Stimulated activated CD8-positive, alpha-beta memory T cell treated with anti-CD3 and anti-CD28 coated beads, Interleukin-15, amount 100 ng/mL, for 4 hours (primary cell): ENCODE results near the gene DAAM2.

Experiments
- DNase-seq, 2 donors: peaks; one replicate each; pipeline ENCODE4 v3.0.0-alpha.2; 2020; ENCODE audit warnings: low read depth in 2 of 2

Gene DAAM2

GRCh38 chr6:39819228-39819627 is 27.1 kb downstream of the DAAM2 start:
- no peak for DNase-seq

- DNase-seq = no peak
Measured at GRCh38 chr6:39819676-39820075, 27.5 kb downstream of the DAAM2 start.

DNA sequence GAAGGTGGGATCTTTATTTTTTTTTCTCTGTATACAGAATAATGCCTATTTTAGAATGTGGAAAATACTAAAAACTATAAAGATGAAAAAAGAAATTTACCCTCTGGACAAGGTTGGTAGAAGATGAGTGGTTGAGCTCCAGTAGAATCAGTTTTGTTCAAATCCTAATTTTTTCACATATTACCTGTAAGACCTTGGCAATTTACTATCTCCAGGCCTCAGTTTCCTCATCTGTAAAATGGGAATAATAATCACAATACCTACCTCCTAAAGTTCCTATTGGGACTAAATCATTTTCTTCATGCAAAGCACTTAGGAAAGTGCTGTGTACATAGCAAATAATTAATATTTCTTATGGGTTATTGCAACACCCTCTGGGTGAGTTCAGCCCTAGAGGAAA is 28.4 kb downstream of the DAAM2 start:
- DNase-seq = no peak

DNA sequence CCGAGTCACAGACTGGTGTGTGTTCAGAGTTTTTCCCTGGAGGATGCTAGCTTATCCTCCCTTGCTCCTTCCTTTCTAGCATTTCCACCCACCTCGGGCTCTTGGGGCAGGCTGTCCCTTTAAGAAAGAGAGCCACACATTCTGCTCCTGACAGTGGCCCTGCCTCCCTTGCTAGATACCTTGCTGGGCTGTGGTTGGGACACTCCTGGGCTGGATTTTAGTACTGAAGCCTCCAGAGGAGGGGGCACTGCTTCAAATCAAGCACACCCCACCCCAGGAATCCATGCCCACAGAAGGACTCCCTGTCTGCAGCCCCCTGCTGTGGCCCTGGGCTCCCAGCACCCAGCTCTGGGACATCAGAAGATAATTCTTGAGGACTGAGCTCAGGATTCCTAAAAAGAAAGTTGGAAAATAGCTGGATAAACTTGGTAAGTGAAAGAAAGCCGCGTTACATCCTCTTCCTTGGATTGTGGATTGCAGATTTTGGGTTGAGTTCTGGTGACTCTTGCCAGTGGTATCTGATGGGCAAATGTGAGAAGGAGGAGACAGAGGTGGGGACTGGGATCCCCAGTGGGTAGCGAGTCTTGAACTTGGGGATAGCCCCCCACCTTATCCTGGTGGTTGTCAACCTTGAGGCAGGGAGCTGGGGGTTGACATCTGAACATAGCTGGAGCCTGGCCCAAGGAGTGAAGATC is 29.0 kb downstream of the DAAM2 start:
- no peak for DNase-seq

- DNase-seq = no peak
Measured at GRCh38 chr6:39821742-39822532, 29.8 kb downstream of the DAAM2 start.

- no peak for DNase-seq
Measured at GRCh38 chr6:39822846-39823815, 31.0 kb downstream of the DAAM2 start.

DNA sequence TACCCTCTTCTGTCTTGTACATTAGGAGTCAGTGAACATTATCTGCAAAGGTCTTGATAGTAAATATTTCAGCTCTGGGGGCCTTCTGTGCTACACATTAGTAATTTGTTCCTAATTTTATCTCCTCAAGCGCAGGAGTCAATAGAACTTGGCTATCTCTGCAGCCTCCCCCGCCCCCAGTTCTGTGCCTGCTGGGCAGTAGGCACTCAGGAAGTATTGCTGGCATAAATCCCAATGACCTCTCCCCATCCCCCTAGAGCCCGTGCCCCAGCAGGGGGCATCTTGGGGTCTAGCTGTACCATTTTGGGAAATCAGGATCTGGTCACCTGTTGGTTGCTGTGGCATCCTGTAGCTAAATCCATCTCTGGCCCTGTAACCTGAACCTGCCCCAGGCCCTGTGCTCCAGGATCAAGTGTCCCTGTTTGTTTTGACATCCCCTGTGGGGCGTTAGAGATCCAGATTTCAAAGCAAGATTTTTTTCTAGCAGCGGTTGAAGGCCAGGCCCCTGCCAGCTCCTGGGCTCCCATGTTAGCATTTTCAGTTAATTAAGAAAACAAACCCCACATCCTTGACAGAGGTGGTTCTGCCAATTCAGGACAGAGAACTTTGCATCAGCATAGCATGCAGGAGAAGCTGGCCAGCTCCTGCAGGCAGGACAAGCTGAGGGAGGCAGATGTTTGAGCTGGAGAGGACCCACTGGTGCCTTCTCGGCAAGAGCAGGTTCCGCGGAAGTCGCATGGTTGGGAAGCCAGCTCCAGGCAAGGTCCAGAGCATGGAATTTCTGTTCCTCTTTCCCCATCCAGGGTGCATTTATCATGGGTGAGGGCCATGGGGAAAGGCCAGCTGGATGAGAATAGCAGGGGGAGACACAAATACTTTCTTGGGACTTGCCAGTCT is 32.1 kb downstream of the DAAM2 start:
- DNase-seq = no peak

DNA sequence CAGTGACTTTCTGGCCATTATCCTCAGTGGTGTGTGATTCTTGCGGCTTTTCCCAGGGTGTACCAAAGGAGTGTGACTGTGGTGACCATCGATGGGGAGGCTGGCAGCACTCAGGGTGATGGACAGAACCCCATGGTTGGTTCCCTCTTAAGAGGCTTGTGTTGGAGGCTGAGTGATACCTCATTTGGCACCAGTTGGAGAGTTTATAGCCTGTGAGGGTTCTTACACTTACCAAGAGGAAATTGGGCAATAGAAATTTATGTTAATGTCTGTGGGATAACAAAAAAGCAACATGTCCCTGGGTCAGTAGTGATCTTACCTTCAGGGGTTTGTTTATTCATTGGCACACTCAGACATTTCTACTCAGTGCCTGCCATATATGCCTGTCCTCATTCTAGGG is 37.2 kb downstream of the DAAM2 start:
- DNase-seq = no peak

DNA sequence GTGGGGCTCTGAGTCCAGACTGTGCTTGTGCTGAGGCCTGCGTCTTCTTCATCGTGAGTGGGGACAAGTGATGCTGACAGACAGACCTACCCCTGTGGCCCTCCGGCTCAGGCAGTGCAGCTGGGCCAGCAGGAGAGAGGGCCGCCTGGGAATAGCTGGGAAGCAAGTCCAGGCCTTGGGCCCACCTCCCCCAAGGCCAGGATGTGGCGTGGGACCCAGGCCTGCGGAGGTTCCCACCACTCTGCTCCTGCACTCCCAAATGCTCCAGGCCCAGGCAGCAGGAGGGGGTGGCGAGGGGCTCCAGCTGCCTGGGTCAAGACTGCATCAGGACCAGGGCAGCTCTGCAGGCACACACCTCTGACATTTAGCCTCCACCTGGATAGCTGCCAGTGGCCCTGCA is 38.3 kb downstream of the DAAM2 start:
- no peak for DNase-seq

DNA sequence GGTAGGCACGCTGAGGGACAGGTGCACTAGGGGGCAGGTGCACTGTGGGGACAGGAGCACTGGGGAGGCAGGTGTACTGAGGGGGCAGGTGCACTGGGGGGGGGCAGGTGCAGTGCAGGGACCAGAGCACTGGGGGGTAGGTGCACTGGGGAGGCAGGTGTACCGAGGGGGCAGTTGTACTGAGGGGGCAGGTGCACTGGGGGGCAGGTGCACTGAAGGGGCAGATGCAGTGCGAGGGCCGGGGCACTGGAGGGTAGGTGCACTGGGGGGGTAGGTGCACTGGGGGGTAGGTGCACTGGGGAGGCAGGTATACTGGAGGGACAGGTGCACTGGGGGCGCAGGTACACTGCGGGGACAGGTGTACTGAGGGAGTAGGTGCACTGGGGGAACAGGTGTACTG is 39.5 kb downstream of the DAAM2 start:
- DNase-seq = no peak

DNA sequence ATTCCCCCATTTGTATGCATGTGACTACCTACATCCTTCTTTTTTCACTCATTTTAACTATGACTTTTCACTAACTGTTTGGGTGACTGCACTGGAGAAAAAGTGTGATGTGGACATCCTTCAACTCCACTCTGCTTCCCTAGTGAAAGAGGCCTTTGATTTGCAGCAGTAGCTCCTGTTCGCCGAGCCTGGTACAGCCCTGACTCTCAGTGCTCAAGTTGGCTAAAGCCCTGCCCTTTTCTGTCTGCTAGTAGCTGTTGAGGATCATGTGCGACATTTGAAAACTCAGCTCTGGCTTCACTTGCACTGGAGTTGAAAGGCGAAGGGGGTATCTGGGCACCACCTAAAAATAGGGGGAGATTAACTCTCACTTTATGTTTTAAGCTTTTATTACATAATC is 42.1 kb downstream of the DAAM2 start:
- no peak for DNase-seq

DNA sequence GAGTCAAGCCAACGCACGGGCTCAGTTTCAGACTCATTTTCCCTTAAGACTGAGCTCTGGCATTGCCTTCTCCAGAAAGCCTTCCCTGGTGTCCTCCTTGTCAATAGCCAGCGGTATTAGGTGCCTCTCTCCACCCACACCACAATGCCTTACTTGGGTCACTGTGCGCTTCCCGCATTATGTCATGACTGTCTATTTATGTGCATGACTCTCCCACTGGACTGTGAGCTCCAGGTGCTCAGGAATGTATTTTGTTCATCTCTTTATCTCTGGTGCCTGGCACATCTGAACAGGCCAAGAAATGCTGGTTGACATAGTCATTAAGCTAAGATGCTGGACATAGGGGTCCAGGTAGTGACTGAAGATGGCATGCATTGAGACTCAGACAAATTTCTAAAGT is 42.7 kb downstream of the DAAM2 start:
- no peak for DNase-seq

- no peak for DNase-seq
Measured at GRCh38 chr6:39835821-39836295, 43.7 kb downstream of the DAAM2 start.

- DNase-seq = no peak
Measured at GRCh38 chr6:39836606-39837005, 44.4 kb downstream of the DAAM2 start.

GRCh38 chr6:39839445-39839844 is 47.3 kb downstream of the DAAM2 start:
- DNase-seq = no peak

DNA sequence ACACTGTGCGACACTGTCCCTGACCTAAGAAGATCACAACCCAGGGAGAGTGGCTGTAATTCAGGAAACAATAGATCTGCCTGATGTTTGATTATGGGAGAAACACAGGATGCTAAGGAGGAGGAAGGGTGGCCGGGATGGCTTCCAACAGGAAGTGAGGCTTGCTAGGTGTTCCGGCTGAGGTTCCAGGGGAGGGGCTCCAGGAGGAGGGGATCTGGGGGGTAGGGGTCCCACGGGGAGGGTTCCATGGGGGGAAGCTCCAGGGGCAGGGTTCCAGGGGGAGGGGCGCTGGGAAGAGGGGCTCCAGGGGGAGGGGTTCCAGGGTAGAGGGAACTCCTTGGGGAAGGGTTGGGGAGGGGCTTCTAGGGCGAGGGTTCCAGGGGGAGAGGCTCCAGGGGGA is 48.6 kb downstream of the DAAM2 start:
- no peak for DNase-seq

DNA sequence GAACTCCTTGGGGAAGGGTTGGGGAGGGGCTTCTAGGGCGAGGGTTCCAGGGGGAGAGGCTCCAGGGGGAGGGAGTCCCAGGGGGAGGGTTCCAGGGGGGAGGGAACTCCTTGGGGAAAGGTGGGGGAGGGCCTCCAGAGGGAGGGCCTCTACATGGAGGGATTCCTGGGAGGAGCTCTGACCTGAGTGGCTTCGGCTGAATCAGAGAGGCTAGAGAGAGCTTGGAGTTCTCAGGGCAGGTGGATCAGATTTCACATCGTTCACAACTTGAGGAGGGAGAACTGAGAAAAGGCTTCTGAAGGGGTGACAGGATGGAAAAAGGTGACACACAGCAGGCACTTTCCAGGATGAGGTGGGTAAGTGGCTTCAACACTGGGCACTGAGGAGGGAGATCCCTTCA is 49.1 kb downstream of the DAAM2 start:
- DNase-seq = no peak

DNA sequence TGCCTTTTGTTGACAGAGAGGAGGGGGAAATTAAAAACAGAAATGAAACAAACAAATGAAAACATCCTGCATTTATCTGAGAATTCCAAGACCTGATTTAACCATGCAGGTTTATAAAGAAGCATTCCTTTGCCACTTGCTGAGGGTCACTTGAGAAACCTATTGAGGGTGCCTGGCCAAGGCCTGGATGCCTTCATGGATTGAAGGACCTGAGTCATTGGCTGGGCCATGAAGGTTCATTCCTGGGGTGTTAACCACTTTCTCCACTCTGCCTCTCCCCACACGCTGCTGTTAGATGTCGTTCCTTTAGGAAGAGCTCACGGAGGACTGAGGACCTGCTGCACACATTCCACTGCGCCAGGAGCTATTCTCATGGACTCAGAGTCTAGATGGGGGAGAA is 49.7 kb downstream of the DAAM2 start:
- no peak for DNase-seq

- DNase-seq = no peak
Measured at GRCh38 chr6:39843305-39844020, 51.3 kb downstream of the DAAM2 start.

DNA sequence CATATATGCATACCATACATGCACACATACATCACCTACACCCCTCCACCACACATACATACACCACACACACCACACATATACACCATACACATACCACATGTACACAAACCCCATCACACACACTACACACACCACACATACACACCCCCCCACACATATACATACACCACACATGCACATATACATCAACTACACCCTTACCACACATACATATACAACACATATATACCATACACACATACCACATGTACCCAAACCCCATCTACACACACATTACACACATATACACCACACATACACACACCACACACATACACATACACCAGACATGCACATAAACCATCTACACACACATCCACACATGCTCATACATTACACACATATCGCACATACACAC is 52.7 kb downstream of the DAAM2 start:
- DNase-seq = no peak

DNA sequence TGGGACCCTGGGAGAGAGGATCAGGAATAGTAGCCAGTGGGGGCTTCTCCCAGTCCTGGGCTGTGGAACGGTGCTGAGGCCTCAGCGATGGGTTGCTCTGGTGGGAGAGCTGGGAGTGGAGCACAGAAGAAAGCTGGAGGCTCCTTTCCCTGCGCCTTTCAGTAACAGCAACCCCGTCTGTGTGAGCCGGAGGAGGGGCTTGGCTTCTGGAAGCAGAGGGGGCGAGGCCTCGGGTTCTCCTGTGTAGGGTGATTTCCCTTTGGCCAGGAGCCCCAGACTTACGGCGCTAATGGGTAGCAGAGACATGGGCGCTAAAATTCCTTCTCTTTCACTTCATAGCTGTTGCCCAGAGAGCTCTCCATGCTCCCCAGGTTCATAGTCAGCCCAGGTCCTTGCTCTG is 55.0 kb downstream of the DAAM2 start:
- DNase-seq = no peak
